Thoracic aorta (tissue), 2 donors: ENCODE data around the gene ASIP. TPM values are rescaled to one million over a fixed set of nuclear protein-coding genes. Genes with fewer than 3 reads are reported as not detected.

Experiments
- ATAC-seq: fragments of 150-250 bp; one replicate; pipeline ENCODE4 v1.8.0; 2017; ENCODE audit warnings: low read depth; ENCODE audit not compliant: insufficient number of reproducible peaks, low FRiP score
- DNase-seq: peaks from one replicate; pipeline ENCODE4 v3.0.0-alpha.2; 2020; ENCODE audit warnings: low spot score
- H3K27ac ChIP-seq, 2 donors: fragments of 200-600 bp; sonication (generic); 1 replicate in 1 of 2; 2 replicates in 1 of 2; pipeline ENCODE4 v1.5.1; 2016; ENCODE audit warnings: mild to moderate bottlenecking in 2 of 2, moderate library complexity in 2 of 2
- H3K27me3 ChIP-seq: fragments of 200-600 bp; sonication (generic); replicated peaks from 2 replicates; pipeline ENCODE4 v1.6.0; 2016; ENCODE audit warnings: mild to moderate bottlenecking; ENCODE audit not compliant: insufficient read depth
- H3K36me3 ChIP-seq: fragments of 200-600 bp; sonication (generic); one replicate; pipeline ENCODE4 v1.5.1; 2016
- H3K4me1 ChIP-seq, 2 donors: fragments of 200-600 bp; sonication (generic); 1 replicate in 1 of 2; 2 replicates in 1 of 2; pipeline versions ENCODE4 v1.5.1 to v1.6.0; 2016; ENCODE audit warnings: low read depth in 2 of 2, mild to moderate bottlenecking in 1 of 2; ENCODE audit not compliant: control insufficient read depth in 1 of 2
- H3K4me3 ChIP-seq: fragments of 200-600 bp; sonication (generic); 2 replicates; pipeline ENCODE4 v1.5.1; 2016; ENCODE audit warnings: mild to moderate bottlenecking
- H3K9me3 ChIP-seq: fragments of 200-600 bp; sonication (generic); 2 replicates; pipeline ENCODE4 v1.5.1; 2016
- total RNA-seq, 2 donors: library from RNA; depleted of rRNA; stranded (reverse); fragments of >200 nt; gene quantifications; one replicate each; pipeline versions ENCODE4 v1.1.0 to v1.2.3, GENCODE V29; 2016
- TF ChIP-seq, protein P1 (sequence below): fragments of 200-600 bp; sonication (generic); IDR thresholded peaks from one replicate; pipeline ENCODE4 v1.5.1; 2019; ENCODE audit warnings: antibody characterized with exemption

ASIP gene
- total RNA-seq, 2 donors from 2014 or later = not detected

DNA sequence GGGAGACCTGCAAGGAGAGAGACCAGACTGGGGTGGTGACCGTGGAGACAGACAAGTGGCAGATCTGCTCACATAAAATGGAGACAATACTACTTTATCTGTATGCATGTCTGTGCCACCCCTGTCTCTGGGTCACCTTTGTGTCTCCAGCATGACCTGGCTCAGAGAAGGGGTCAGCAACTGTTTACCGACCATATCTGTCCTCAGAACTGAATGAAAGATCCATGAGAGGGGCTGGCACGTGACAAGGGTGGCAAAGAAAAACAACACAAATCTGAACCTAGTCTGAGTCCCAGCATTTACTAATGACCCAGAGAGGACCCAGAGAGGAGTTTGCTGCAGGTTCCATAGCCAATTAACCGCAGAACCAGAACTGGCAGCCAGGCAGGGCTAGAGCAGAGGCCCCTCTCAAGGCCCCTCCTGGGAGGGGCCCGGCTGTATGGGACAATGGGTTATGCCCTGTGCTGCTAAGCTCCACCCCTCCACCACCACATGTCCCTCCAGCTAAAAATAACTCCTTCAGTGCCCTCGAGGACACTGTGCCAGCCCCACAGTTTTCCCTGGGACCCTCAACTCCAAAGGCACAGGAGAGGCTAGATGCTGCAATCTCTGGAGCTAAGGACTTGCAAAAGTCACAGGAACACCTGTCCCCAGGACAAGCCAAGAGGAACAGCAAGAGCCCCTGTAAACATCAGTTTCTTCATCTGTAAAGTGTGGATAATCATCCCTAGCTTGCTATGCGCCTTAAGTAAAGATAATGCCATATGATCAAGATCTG is 59.8 kb downstream of the ASIP start:
- ATAC-seq = no peak
- no peak overlapping the region for H3K27ac ChIP-seq
- DNase-seq = no peak
- no peaks in the 10 kb centered on the region for H3K36me3 ChIP-seq
- no peaks in the 10 kb centered on the region for H3K9me3 ChIP-seq
- H3K4me3 ChIP-seq = no peak overlapping the region
- H3K4me1 ChIP-seq = peaks cover 3 to 17% of the 10 kb centered on the region in 2 donors
- TF ChIP-seq, protein P1, sequence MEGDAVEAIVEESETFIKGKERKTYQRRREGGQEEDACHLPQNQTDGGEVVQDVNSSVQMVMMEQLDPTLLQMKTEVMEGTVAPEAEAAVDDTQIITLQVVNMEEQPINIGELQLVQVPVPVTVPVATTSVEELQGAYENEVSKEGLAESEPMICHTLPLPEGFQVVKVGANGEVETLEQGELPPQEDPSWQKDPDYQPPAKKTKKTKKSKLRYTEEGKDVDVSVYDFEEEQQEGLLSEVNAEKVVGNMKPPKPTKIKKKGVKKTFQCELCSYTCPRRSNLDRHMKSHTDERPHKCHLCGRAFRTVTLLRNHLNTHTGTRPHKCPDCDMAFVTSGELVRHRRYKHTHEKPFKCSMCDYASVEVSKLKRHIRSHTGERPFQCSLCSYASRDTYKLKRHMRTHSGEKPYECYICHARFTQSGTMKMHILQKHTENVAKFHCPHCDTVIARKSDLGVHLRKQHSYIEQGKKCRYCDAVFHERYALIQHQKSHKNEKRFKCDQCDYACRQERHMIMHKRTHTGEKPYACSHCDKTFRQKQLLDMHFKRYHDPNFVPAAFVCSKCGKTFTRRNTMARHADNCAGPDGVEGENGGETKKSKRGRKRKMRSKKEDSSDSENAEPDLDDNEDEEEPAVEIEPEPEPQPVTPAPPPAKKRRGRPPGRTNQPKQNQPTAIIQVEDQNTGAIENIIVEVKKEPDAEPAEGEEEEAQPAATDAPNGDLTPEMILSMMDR = no peak
- no peaks in the 10 kb centered on the region for H3K27me3 ChIP-seq

DNA sequence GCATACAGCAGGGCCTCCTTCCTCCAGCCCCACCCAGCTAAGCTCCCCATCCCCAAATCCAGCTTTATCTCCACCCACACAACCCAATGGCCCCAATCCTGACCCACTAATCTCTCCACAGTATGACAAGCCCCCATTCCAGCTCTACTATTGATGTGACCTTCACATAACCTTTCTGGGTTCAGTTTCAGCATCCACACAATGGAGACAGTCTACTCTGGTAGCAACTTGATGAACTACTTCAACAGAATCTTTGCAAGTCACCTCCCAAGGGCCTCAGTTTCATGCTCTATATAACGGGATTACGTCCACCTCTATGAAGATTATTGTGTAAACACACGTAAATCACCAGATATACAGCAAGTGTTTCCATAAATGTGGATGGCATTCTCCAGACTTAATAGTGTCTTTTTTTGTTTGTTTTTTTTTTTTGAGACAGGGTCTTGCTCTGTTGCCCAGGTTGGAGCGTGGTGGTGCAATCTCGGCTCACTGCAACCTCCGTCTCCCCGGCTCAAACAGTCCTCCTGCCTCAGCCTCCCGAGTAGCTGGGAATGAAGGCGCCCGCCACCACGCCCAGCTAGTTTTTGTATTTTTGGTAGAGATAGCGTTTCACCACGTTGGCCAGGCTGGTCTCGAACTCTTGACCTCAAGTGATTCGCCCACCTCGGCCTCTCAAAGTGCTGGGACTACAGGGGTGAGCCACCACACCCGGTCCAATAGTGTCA is 60.5 kb downstream of the ASIP start:
- Histone ChIP-seq H3K27ac (no peak overlapping the region), H3K36me3 (no peaks in the 10 kb centered on the region), H3K9me3 (no peaks in the 10 kb centered on the region), H3K4me3 (peak overlapping the region; percentile 87), H3K27me3 (no peaks in the 10 kb centered on the region), H3K4me1 (peaks cover 3 to 17% of the 10 kb centered on the region in 2 donors)
- ATAC-seq (no peak), DNase-seq (no peak)
- TF ChIP-seq, protein P1 = no peak

DNA sequence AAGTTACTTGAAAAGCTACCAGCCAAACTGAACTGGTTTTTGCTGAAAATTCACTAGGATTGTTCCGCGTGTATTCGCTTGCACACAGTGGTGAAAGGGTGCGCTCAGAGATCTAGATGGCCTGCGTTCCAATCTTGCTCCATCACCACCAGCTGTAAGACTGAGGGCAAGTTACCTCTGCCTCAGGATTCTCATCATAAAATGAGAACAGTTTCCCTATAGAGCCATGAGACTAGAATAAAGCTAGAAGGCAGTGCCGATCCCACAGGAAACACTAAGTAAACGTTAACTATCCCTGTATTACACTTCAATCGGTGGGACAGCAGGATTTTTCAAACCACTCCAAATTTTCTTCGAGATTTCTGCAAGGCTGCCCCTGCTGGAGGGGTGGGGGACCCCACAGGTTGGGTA is 61.1 kb downstream of the ASIP start:
- no peak for ATAC-seq
- TF ChIP-seq, protein P1 = no peak
- Histone ChIP-seq H3K27me3 (no peaks in the 10 kb centered on the region), H3K36me3 (no peaks in the 10 kb centered on the region), H3K4me1 (peaks cover 3 to 17% of the 10 kb centered on the region in 2 donors), H3K27ac (peak overlapping the region; percentile 87 to 94), H3K4me3 (peak overlapping the region; percentile 87), H3K9me3 (no peaks in the 10 kb centered on the region)
- DNase-seq = no peak

DNA sequence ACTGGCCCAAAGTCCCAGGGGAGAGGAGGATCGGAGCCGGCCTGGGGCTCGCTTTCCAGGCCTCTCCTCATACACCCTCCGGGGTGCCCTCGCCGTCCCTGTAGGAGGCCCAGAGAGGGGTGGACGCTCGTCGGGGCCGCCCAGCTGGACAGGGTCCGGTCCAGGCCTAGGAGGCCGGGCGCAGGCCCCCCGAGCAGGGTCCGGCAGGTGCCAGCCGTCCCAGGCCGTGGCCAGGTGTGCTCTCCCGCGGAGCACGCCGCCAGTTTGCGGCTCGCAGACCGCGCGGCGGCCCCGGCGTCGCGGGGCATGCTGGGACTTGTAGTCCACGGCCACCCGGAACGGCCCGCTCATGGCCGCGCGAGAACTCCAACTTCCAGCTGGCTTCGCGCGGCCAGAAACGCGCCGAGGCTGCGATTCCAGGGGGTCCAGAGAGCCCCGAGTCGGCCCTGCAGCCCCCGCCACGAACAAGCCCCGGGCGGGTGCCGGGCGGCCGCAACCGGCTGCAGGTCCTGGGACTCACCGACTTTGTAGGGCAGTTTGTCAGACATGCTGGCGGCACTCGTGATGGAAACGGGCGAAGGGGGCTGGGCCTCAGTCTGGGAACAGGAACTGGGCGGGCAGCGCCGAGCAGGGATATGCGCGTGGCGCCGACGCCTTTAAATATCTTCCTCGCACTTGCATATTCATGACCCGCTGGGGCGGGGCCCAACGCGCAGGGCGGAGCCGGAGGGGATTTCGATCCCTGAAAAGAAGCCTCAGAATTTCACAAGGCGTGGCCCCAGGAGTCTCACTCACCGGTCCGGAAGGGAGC is 61.7 kb downstream of the ASIP start, which contains the start of gene AHCY:
AHCY (minus strand) TSS at position 633 of the 811 bp plus-strand sequence; CDS start at position 548, 85 bp downstream.
- Histone ChIP-seq H3K4me3 (peak within 1 kb of the TSS; percentile 87), H3K27me3 (no peaks in the 10 kb centered on the region), H3K36me3 (no peaks in the 10 kb centered on the region), H3K9me3 (no peaks in the 10 kb centered on the region), H3K4me1 (peaks cover 3 to 17% of the 10 kb centered on the region in 2 donors), H3K27ac (peak within 1 kb of the TSS; percentile 87 to 94)
- peak; percentile 96 for DNase-seq
- TF ChIP-seq, protein P1 = no peak
- ATAC-seq = peak; percentile 95
